HG03521 (cell line): ENCODE data around the gene APCDD1.

Experiments
- ATAC-seq: cut with Tn5 transposase; IDR thresholded peaks from one replicate; pipeline ENCODE4 v1.9.1; 2021; ENCODE audit warnings: mild to moderate bottlenecking, moderate library complexity; ENCODE audit not compliant: unreplicated experiment

APCDD1 gene

GRCh38 chr18:10431680-10432079 lies 22.8 kb upstream of the APCDD1 start:
- ATAC-seq = no peak

- ATAC-seq = no peak
These were observed 21.7 kb upstream of the APCDD1 start for GRCh38 chr18:10432781-10433180.

- ATAC-seq = no peak
These were observed 18.3 kb upstream of the APCDD1 start for GRCh38 chr18:10436160-10436559.

DNA sequence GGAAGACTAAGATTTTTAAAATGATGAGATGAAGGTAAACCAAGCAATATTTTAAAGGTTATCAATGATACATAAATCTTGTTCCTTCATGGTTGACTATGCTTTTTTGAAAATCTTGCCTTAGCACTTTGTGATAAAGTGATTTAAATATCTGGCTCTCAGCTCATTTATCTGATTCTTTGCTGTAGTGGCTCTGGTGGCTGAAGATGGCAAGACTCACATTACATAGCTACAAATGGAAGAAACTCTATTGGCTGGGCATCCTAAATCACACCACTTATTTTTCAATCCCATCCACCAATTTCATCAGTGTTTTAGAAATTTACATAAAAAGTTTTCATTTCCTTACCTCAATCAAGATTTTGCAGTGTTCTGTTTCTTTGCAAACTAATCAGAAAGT lies 16.6 kb upstream of the APCDD1 start:
- no peak for ATAC-seq

DNA sequence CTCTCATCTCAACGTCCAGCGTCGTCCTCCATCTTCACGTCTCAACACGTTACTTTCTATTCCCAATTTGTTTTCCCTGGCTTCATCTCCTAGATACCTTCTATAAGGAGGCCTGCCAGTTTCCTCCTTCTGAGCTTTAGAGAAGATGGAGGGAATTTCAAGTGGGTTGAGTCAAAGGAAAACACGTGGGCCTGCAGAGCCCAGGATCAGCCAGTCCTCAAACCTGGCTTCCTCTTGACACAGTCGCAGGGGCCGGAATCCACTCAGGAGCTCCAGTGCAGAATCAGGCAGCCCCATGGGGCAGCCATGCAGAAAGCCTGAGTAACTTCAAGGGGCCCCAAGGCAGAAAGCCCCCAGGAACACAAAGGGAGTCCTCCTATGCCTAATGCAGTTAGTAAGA lies 14.5 kb upstream of the APCDD1 start:
- ATAC-seq = no peak

DNA sequence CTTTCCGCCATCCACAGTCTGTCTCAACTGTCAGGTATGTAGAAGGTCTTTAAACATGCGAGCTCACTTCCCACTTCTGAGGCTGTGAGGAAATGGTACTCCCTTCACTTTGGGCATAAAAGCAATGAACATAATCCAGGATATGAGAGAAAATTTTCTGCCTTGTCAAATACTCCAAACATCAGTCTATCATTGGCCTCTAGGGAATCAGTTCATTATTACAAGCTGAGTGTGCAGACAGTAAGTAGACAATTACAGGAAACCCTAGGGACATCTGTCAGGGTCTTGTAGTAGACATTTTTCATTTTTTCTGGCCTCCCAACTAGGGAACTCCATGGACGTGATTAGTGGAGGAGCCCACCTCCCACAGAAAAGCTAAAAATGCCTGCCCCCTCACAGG lies 13.6 kb upstream of the APCDD1 start:
- ATAC-seq = no peak

DNA sequence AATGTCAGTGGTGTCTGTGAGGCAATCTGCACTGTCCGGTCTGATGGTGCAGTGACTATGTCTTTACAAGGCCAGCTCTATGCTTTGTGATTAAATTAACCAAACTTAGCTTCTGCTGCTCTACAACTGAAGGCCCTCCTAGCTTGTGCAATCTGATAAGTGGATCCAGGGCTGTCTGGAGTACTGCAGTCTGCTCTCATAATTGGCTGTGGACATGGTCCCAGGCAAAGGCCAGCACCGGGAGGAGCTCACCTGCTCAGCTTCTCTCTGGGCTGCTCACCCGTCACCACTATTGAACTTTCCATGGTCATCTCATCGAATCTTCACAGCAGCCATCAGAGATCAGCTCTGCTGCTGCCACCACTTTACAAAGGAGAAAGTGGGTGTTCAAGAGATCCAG lies 13.0 kb upstream of the APCDD1 start:
- no peak for ATAC-seq

DNA sequence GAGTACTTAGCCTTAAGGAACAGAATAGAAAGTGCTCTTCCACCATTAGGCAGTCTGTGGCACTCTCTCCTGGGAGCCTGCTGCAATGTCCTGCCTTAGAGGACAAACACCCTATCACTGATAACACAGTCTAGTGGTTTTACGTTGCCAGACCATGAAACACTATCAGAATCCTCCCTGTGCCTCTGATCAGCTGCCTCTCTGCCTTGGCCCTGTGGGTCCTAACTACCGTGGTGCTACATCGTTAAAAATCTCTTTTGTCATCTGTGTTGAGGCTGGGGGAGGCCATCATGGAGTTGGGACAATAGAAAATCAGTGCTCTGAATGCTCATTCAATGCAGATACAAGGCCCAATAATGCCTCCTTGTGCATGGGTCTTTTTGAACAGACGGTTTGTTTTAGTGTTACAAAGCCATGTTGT lies 11.9 kb upstream of the APCDD1 start:
- ATAC-seq = no peak

DNA sequence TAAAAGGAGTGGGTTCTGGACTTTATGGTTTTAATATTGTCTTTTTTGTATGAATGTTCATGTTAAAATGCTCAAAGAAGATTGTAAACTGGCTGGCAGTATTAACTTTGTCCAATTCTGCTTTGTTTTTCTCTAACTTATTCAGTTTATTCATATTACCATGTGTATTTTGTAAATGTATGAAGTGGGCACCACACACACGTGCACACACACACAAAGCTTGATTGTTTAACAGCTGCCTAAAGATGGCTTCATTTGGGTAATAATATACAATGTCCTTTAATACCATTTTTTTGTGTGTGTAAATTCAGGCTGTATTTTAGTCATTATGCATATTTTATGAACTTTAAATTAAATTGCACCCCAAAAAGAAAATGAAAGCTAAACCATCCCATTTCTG lies 11.4 kb upstream of the APCDD1 start:
- no peak for ATAC-seq

GRCh38 chr18:10444314-10445006 lies 10.0 kb upstream of the APCDD1 start:
- no peak for ATAC-seq

GRCh38 chr18:10449396-10449795 lies 5.0 kb upstream of the APCDD1 start:
- no peak for ATAC-seq

GRCh38 chr18:10450986-10451385 lies 3.4 kb upstream of the APCDD1 start:
- no peak for ATAC-seq

- no peak for ATAC-seq
These were observed 1.1 kb upstream of the APCDD1 start for GRCh38 chr18:10453261-10453805.

GRCh38 chr18:10454681-10455557 lies 484 bp downstream of the APCDD1 start:
- no peak for ATAC-seq

DNA sequence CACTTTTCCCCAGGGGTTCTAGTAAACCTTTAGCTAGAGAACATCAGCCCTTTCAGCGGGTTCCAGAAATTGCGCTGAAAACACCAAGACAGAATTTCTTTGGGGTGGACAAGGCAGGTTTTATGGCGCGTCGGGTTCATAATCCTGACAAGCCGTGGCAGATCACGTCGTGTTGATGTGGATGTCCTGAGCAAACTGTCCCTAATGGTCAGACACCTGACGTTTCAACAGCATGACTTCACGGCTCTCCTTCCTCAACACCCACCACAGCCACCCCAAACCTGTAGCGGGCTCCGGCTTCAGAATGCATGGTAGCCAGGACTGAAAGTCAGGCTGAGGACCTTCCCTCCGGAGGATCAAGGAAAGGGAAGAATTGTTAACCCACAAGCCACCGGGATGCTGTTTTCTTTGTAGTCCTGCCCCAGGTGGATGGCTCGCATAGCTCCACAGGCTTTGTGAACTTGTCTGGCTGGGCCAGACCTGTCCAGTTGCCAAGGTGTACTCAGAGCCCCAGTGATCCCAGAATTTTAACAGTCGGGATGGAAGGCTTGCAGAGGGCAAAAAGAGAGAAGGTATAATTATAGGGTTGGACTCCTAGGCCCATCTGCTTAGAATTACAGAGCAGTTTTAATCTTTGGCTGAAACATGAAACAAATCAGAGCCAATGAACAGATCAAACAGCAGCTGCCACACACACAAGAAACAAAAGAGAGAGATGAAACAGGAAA lies 1.5 kb downstream of the APCDD1 start:
- ATAC-seq = no peak

DNA sequence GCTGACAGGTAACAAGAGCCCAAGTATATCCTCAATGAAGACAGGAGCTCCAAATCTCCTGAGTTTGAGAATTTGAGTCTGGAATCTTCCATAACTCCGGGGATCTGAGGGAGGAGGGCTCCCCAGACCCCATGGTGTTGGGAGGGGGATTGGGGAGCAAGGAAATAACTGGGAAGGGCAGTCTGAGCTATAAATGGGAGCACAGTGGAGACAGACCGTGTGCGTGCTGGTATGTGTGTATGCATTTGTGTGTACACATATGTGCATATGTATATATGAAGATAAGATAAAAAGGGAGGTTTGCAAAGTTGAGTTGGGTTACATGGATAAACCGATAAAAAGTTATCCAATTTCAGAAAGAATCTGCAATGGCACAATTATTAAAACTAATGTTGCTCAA lies 2.3 kb downstream of the APCDD1 start:
- ATAC-seq = no peak

- ATAC-seq = no peak
These were observed 2.7 kb downstream of the APCDD1 start for GRCh38 chr18:10457128-10457527.

DNA sequence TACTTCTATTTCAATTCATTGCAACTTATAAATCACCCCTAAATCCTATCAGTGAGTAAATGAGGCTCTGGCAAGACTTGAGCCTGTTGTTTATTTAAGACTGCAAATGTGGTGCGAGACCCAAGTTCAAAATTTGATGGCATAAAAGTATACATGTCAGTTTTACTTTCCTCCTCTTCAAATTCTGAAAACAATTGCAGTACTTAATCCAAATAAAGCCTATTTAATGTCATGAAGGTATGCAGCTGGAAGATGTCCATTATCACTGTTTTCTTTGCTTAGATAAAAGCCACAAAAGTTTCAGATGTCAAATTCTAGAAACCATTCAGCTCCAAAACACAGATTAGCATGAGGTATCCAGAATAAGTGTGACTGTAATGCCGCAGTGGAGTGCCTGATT lies 3.3 kb downstream of the APCDD1 start:
- no peak for ATAC-seq

DNA sequence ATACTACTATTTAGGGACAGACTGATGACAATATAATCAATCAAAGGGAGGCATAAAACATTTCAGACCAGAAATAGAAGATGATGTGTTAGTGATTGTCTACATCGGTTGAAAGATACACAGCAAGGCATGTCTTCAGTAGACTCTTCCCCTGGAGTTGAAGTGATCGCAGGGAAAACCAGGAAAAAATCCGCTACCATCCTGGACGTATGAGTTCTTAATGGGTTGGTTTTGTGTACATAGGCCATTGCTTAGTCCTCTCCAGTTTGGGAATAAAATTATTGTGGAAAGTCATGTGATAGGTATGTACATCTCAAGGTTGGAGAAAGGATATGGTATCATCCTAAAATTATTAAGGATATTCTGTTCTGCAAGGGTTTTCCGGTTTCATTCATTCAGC lies 4.3 kb downstream of the APCDD1 start:
- no peak for ATAC-seq

DNA sequence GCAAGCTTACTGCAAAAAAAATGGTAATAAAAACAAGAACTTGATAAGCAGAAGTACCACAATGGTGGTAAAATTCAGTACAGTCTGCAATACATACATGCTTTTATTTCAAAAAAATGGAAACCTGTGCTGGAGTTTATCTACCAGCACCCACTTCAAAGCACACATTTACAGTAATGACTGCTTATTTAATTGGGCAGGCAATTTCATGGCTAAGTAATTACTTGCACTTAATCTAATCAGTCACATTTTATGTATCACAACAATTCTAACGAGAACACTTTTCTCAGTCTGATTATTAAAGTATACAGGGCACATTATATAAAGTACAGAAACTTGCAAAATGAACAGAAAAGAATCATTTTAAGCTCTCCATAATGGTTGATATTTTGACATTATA lies 5.2 kb downstream of the APCDD1 start:
- no peak for ATAC-seq

DNA sequence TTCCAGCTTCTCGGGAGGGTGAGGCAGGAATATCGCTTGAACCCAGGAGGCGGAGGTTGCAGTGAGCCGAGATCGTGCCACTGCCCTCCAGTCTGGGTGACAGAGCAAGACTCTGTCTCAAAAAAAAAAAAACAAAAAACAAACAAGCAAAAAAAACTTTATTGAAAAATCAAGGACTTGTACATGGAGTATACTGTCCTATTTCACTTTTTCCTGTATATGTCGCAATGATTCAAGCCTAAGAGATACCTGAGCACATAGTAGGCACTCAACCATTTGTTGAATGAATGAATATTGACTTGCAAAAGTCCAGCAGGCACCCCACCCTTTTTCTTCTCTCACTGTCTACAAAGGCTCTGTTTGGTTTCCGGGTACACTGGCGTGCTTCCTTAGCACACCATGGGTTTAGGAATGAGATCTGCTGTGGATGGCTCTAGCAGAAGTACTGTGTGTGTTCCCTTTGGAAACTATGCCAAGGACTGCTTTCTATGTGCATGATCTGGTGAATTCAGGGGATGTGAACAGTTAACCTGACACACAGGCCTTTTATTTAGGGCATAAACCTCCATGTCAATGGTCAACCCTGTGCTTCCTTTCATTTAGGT lies 6.1 kb downstream of the APCDD1 start:
- ATAC-seq = no peak
